Tibial artery (tissue), 4 donors: ENCODE results near the gene EAF2.

Experiments
- DNase-seq, 2 donors: peaks; one replicate each; pipeline ENCODE4 v3.0.0-alpha.2; 2019
- H3K27ac ChIP-seq, 2 donors: fragments of 200-600 bp; sonication (generic) in 1 of 2; 1 replicate in 1 of 2; 2 replicates in 1 of 2; pipeline ENCODE4 v1.5.1; 2018 to 2019; ENCODE audit warnings: mild to moderate bottlenecking in 1 of 2
- H3K27me3 ChIP-seq, 2 donors: fragments of 200-600 bp; sonication (generic) in 1 of 2; one replicate each; pipeline versions ENCODE4 v1.5.1 to v1.6.0; 2016 to 2019
- H3K36me3 ChIP-seq, 3 donors: fragments of 200-600 bp; sonication (generic) in 2 of 3; one replicate each; pipeline ENCODE4 v1.5.1; 2016 to 2019; ENCODE audit warnings: mild to moderate bottlenecking in 2 of 3
- H3K4me1 ChIP-seq, 4 donors: fragments of 200-600 bp; sonication (generic) in 2 of 4; 1 replicate in 3 of 4; 2 replicates in 1 of 4; pipeline ENCODE4 v1.5.1; 2016 to 2019
- H3K4me3 ChIP-seq, 2 donors: fragments of 200-600 bp; sonication (generic) in 1 of 2; 1 replicate in 1 of 2; 2 replicates in 1 of 2; pipeline ENCODE4 v1.5.1; 2018 to 2019; ENCODE audit warnings: mild to moderate bottlenecking in 2 of 2
- H3K9me3 ChIP-seq, 3 donors: fragments of 200-600 bp; sonication (generic) in 1 of 3; one replicate each; pipeline ENCODE4 v1.5.1; 2016 to 2019
- intact Hi-C: fragments of 100-400 bp; cut with DNase I; formaldehyde crosslinking; loops from one replicate; pipeline ENCODE4 v1.15.0; 2023; ENCODE audit warnings: low total_unique reads
- TF ChIP-seq, protein P1 (sequence below), 2 experiments: fragments of 200-600 bp in 1 of 2; fragments of 450-650 bp in 1 of 2; IDR thresholded peaks; one replicate each; pipeline ENCODE4 v1.5.1; 2017 to 2019; ENCODE audit warnings: antibody characterized with exemption in 2 of 2, mild to moderate bottlenecking in 1 of 2, moderate library complexity in 1 of 2

EAF2 gene

GRCh38 chr3:121924734-121925133, 89.7 kb downstream of the EAF2 start:
- intact Hi-C loops = no loop called here
- H3K9me3 ChIP-seq = no peaks in the 10 kb centered on the region

GRCh38 chr3:121926380-121926779, 91.4 kb downstream of the EAF2 start:
- intact Hi-C loops = no loop called here
- TF ChIP-seq, protein P1, sequence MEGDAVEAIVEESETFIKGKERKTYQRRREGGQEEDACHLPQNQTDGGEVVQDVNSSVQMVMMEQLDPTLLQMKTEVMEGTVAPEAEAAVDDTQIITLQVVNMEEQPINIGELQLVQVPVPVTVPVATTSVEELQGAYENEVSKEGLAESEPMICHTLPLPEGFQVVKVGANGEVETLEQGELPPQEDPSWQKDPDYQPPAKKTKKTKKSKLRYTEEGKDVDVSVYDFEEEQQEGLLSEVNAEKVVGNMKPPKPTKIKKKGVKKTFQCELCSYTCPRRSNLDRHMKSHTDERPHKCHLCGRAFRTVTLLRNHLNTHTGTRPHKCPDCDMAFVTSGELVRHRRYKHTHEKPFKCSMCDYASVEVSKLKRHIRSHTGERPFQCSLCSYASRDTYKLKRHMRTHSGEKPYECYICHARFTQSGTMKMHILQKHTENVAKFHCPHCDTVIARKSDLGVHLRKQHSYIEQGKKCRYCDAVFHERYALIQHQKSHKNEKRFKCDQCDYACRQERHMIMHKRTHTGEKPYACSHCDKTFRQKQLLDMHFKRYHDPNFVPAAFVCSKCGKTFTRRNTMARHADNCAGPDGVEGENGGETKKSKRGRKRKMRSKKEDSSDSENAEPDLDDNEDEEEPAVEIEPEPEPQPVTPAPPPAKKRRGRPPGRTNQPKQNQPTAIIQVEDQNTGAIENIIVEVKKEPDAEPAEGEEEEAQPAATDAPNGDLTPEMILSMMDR (IDR thresholded peaks at IDR 0.05) = no peak
- DNase-seq = no peak
- no peak overlapping the region for H3K27ac ChIP-seq
- no peaks in the 10 kb centered on the region for H3K4me1 ChIP-seq
- peaks cover 0 to 11% (median under 1%) of the 10 kb centered on the region in 3 donors for H3K36me3 ChIP-seq
- H3K27me3 ChIP-seq = no peaks in the 10 kb centered on the region
- no peaks in the 10 kb centered on the region for H3K9me3 ChIP-seq
- no peak overlapping the region for H3K4me3 ChIP-seq

More at GRCh38 chr3:121924734-121925133, 89.7 kb downstream of the EAF2 start:
- H3K4me3 ChIP-seq = no peak overlapping the region
- DNase-seq = no peak
- TF ChIP-seq, protein P1 (IDR thresholded peaks at IDR 0.05) = no peak
- peaks cover 0 to 3% (median 0%) of the 10 kb centered on the region in 3 donors for H3K36me3 ChIP-seq
- H3K27ac ChIP-seq = no peak overlapping the region
- no peaks in the 10 kb centered on the region for H3K4me1 ChIP-seq
- H3K27me3 ChIP-seq = no peaks in the 10 kb centered on the region
